Measurements from ENCODE around the gene CTXN1. TPM values are rescaled to one million over a fixed set of nuclear protein-coding genes. Genes with fewer than 3 reads are reported as not detected.

CTXN1 gene
- total RNA-seq, 1 donor: 2.5 TPM

DNA sequence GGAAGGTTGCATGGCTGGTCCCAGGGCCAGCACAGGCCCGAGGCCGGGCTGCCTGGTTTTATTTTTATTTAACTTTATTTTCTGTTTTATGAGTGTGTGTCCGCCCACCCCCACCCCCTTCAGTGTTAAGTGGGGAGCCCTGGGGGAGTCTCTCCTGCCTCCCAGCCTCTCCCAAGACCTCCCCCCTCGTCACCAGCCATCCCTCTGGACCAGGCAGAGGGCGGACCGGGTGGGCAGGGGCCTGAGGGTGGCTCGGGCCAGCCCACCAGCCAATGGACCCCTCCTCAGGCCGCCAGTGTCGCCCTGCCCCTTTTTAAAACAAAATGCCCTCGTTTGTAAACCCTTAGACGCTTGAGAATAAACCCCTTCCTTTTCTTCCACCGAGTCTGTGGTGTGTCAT lies 11.8 kb downstream of the CTXN1 start:
- peak; percentile 94 for DNase-seq (ENCODE audit: insufficient read length, low spot score, missing footprints)
- Histone ChIP-seq H3K79me2 (ENCODE audit: insufficient read depth, low read length) (no peaks in the 10 kb centered on the region), H3K9me3 (ENCODE audit: low read depth, low read length) (no peaks in the 10 kb centered on the region), H3K36me3 (ENCODE audit: insufficient read depth, low read length) (peaks cover 14% of the 10 kb centered on the region), H3K27ac (ENCODE audit: low read depth, low read length) (no peak overlapping the region), H2AFZ (ENCODE audit: low read length) (no peak overlapping the region), H3K4me2 (ENCODE audit: insufficient read depth, low read length) (no peak overlapping the region), H4K20me1 (ENCODE audit: insufficient read depth, low read length) (peaks cover 7% of the 10 kb centered on the region), H3K4me1 (ENCODE audit: insufficient read depth, low read length) (peaks cover 5% of the 10 kb centered on the region), H3K27me3 (ENCODE audit: insufficient read depth, low read length) (peaks cover 26% of the 10 kb centered on the region), H3K4me3 (ENCODE audit: insufficient read depth, low read length) (no peak overlapping the region)
- TF ChIP-seq, protein P1, sequence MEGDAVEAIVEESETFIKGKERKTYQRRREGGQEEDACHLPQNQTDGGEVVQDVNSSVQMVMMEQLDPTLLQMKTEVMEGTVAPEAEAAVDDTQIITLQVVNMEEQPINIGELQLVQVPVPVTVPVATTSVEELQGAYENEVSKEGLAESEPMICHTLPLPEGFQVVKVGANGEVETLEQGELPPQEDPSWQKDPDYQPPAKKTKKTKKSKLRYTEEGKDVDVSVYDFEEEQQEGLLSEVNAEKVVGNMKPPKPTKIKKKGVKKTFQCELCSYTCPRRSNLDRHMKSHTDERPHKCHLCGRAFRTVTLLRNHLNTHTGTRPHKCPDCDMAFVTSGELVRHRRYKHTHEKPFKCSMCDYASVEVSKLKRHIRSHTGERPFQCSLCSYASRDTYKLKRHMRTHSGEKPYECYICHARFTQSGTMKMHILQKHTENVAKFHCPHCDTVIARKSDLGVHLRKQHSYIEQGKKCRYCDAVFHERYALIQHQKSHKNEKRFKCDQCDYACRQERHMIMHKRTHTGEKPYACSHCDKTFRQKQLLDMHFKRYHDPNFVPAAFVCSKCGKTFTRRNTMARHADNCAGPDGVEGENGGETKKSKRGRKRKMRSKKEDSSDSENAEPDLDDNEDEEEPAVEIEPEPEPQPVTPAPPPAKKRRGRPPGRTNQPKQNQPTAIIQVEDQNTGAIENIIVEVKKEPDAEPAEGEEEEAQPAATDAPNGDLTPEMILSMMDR (IDR thresholded peaks at IDR 0.05; ENCODE audit: extremely low read depth, low read depth, low read length): no peak

DNA sequence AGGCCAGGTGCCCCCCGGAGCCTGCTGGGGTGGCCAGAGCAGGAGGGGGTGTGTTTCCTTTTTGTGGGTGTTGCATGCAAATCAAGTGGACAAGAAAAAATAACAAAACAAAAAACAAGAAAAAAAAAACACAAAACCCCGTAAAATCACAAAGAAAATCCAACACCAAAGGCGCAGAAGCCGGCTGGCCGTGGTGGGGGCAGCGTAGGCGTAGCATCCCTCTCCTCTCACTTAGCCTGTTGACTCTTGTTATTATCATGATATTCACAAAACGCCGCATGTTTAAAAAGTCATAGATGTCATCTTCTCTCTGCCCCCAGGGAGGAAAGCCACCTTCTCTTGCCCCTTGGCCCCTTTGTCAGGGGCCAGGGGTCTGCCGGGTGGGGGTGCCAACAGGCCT lies 12.3 kb downstream of the CTXN1 start:
- Histone ChIP-seq H3K27me3 (ENCODE audit: insufficient read depth, low read length) (peaks cover 23% of the 10 kb centered on the region), H2AFZ (ENCODE audit: low read length) (no peak overlapping the region), H3K4me1 (ENCODE audit: insufficient read depth, low read length) (peaks cover 5% of the 10 kb centered on the region), H3K4me3 (ENCODE audit: insufficient read depth, low read length) (no peak overlapping the region), H3K4me2 (ENCODE audit: insufficient read depth, low read length) (no peak overlapping the region), H3K27ac (ENCODE audit: low read depth, low read length) (no peak overlapping the region), H3K36me3 (ENCODE audit: insufficient read depth, low read length) (peaks cover 14% of the 10 kb centered on the region), H3K79me2 (ENCODE audit: insufficient read depth, low read length) (no peaks in the 10 kb centered on the region), H3K9me3 (ENCODE audit: low read depth, low read length) (no peaks in the 10 kb centered on the region), H4K20me1 (ENCODE audit: insufficient read depth, low read length) (peaks cover 7% of the 10 kb centered on the region)
- TF ChIP-seq, protein P1 (IDR thresholded peaks at IDR 0.05; ENCODE audit: extremely low read depth, low read depth, low read length): no peak
- DNase-seq (ENCODE audit: insufficient read length, low spot score, missing footprints): peak; percentile 89

DNA sequence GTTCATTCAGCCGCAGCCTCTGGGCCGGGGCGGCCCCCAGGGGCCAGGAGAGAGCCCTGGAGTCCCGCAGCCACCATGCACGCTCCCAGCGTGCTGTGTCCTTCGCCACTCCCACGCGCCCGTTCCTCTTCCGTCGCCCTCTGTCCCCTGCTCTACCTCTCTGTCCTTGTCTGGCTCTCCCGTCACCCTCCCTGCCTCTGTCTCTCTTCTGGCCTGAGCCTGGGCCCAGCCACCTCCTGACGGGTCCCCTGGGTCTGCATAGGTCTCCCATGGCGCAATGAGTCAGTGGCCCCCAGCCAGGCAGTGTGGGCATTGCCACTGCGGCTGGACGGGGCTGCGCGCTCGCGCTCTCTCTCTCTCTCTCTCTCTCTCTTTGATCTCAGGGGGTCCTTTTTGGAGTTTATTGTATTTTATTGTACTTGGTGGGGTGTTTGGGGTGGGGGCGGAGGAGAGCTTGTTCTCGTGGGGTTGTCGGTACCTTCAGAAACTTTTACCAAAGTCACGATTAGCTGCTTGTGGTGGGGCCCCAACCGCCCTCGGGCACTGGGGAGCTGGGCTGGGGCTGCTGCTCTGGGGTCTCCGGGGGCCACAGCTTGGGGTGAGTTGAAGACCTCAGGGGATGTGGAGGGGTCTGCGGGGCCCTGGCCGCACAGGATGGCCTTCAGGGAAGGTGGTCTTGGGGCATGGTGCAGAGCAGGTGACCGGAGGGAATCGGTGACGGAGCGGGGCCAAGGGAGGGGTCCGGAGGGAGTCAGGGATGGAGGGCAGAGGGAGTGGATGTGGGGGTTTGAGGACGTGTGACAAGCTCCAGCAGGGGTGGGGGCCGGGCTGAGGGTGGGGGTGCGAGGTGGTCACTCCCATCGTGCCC lies 13.0 kb downstream of the CTXN1 start:
- H3K36me3 ChIP-seq (ENCODE audit: insufficient read depth, low read length): peaks cover 14% of the 10 kb centered on the region
- no peak overlapping the region for H3K4me2 ChIP-seq (ENCODE audit: insufficient read depth, low read length)
- peaks cover 7% of the 10 kb centered on the region for H3K79me2 ChIP-seq (ENCODE audit: insufficient read depth, low read length)
- H3K27ac ChIP-seq (ENCODE audit: low read depth, low read length): no peak overlapping the region
- H3K4me3 ChIP-seq (ENCODE audit: insufficient read depth, low read length): no peak overlapping the region
- no peaks in the 10 kb centered on the region for H3K9me3 ChIP-seq (ENCODE audit: low read depth, low read length)
- H3K27me3 ChIP-seq (ENCODE audit: insufficient read depth, low read length): peaks cover 19% of the 10 kb centered on the region
- DNase-seq (ENCODE audit: insufficient read length, low spot score, missing footprints): peak; percentile 82
- peaks cover 5% of the 10 kb centered on the region for H3K4me1 ChIP-seq (ENCODE audit: insufficient read depth, low read length)
- peaks cover 7% of the 10 kb centered on the region for H4K20me1 ChIP-seq (ENCODE audit: insufficient read depth, low read length)
- H2AFZ ChIP-seq (ENCODE audit: low read length): no peak overlapping the region
- TF ChIP-seq, protein P1 (IDR thresholded peaks at IDR 0.05; ENCODE audit: extremely low read depth, low read depth, low read length): no peak

DNA sequence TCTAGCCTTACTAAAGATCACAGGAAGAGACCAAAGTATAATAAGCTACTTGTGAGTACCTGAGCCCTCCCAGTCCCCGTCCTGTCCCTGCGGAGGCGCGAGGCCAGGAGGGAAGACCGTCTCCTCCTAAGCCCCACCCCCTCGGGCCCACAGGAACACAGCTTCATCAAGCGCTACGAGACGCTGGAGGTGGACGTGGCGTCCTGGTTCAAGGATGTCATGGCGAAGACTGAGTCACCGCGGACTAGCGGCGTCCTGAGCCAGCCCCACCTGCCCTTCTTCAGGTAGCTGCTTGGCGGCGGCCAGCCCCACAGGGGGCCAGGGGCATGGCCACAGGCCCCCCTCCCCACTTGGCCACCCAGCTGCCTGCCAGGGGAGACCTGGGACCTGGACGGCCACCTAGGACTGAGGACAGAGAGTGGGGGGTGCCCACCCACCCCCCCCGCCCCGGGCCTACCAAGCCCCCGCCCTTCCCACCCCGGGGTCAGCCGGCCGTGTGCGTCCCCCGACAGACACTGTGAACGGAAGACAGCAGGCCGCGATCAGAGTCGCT lies 13.7 kb downstream of the CTXN1 start:
- Histone ChIP-seq H3K4me2 (ENCODE audit: insufficient read depth, low read length) (no peak overlapping the region), H4K20me1 (ENCODE audit: insufficient read depth, low read length) (peaks cover 13% of the 10 kb centered on the region), H3K79me2 (ENCODE audit: insufficient read depth, low read length) (peaks cover 14% of the 10 kb centered on the region), H3K27ac (ENCODE audit: low read depth, low read length) (no peak overlapping the region), H3K9me3 (ENCODE audit: low read depth, low read length) (no peaks in the 10 kb centered on the region), H3K4me3 (ENCODE audit: insufficient read depth, low read length) (no peak overlapping the region), H3K36me3 (ENCODE audit: insufficient read depth, low read length) (peaks cover 14% of the 10 kb centered on the region), H3K4me1 (ENCODE audit: insufficient read depth, low read length) (peaks cover 3% of the 10 kb centered on the region), H3K27me3 (ENCODE audit: insufficient read depth, low read length) (peaks cover 14% of the 10 kb centered on the region), H2AFZ (ENCODE audit: low read length) (no peak overlapping the region)
- peak; percentile 77 for DNase-seq (ENCODE audit: insufficient read length, low spot score, missing footprints)
- TF ChIP-seq, protein P1 (IDR thresholded peaks at IDR 0.05; ENCODE audit: extremely low read depth, low read depth, low read length): no peak
